Stomach (tissue), 4 donors: ENCODE measurements around the gene PDP2.

Source experiments
- CTCF ChIP-seq, 7 experiments: fragments of 450-650 bp in 4 of 7; fragments of 200-600 bp in 3 of 7; sonication (generic) in 3 of 7; IDR thresholded peaks; one replicate each; pipeline ENCODE4 v1.5.1; 2016 to 2019; ENCODE audit warnings: antibody characterized with exemption in 7 of 7, control low read depth in 2 of 7, mild to moderate bottlenecking in 1 of 7
- EP300 ChIP-seq: sonication (generic); formaldehyde crosslinking; IDR thresholded peaks from one replicate; pipeline ENCODE4 v1.6.1; 2017; ENCODE audit warnings: antibody characterized with exemption
- POLR2A ChIP-seq, 4 donors: fragments of 450-650 bp; IDR thresholded peaks; one replicate each; pipeline ENCODE4 v1.6.1; 2016; ENCODE audit warnings: antibody characterized with exemption in 4 of 4, control low read depth in 2 of 4, mild to moderate bottlenecking in 1 of 4, moderate library complexity in 1 of 4
- POLR2AphosphoS5 ChIP-seq, 3 donors: sonication (generic); formaldehyde crosslinking; IDR thresholded peaks; one replicate each; pipeline ENCODE4 v1.6.1; 2016; ENCODE audit warnings: antibody characterized with exemption in 3 of 3

- TF ChIP-seq CTCF (IDR thresholded peaks at IDR 0.05): no peak
- TF ChIP-seq POLR2AphosphoS5 (IDR thresholded peaks at IDR 0.05): no peak
- no peak for TF ChIP-seq POLR2A (IDR thresholded peaks at IDR 0.05)
- TF ChIP-seq EP300: no peak
Observed at GRCh38 chr16:66895689-66895979, 15.3 kb downstream of the PDP2 start.
